GM19324 (cell line): ENCODE results near the gene GSTM1.
"Not testable (repeated sequence)": the region's sequence is repeated elsewhere in the genome, so short reads cannot be mapped to it uniquely, and the experiment has no call there.

Source experiments
- ATAC-seq: cut with Tn5 transposase; IDR thresholded peaks from one replicate; pipeline ENCODE4 v1.9.1; 2021; ENCODE audit warnings: mild to moderate bottlenecking, moderate library complexity; ENCODE audit not compliant: unreplicated experiment, low FRiP score

GSTM1 gene

DNA sequence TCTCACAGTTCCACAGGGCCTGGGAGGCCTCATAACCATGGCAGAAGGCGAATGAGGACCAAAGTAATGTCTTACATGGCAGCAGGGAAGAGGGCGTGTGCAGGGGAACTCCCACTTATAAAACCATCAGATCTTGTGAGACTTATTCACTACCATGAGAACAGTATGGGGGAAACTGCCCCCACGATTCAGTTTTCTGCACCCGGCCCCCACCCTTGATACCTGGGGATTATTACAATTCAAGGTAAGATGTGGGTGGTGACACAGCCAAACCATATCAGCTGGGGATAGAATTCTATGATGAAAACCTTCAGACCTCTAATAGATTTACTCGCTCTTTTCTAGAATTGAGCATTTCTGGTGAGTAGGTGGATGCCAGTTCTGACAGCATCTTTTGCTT, 6.8 kb downstream of the GSTM1 start:
- not testable (repeated sequence) for ATAC-seq

DNA sequence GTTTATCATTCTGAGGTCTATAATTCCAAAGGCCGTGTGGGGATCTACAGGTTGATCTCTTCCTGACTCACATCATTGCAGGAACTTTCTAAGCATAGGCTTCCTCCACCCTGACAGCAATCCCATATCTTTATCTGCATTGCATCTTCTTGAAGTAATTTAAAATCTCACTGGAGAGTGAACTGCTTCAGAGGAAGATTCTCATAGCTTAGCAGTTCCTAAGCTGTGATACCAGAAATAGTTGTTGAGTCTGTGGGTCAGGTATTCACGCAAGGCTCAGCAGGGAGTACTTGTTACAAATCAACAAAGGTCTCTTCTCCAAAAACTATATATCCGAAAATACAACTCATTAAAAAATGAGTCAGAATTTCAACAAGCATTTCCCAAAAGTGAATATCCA, 7.5 kb downstream of the GSTM1 start:
- ATAC-seq = not testable (repeated sequence)

DNA sequence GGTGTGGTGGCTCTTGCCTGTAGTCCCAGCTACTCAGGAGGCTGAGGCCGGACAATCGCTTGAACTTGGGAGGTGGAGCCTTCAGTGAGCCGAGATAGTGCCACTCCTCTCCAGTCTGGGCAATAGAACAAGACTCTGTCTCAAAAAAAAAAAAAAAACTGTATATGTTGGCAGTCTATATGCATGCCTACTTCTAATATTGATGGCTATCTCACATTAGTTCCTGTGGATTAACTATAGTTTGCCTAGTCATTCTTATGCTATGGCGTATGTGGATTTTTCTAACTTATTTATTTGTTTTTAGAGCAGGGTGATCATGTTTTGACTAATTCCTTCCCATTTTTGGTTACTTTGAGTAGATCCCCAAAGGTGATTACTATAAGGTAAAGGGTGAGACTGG, 9.4 kb downstream of the GSTM1 start:
- no peak for ATAC-seq

DNA sequence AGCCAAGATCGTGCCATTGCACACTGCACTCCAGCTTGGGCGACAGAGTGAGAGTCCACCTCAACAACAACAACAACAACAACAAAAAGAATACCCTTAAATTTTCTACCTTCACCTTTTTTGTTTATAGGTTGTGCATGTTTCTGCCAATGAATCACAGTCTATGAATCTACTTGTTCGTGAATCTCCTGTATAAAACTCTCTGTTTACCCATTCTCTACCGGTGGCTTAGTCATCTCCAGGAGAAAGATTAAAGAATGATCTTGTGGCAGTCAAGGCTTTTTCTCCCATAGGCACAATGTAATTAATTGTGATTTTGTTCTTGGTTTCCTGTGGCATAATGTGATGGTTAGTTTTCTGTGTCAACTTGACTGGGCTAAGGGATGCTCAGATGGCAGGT, 10.2 kb downstream of the GSTM1 start:
- not testable (repeated sequence) for ATAC-seq

DNA sequence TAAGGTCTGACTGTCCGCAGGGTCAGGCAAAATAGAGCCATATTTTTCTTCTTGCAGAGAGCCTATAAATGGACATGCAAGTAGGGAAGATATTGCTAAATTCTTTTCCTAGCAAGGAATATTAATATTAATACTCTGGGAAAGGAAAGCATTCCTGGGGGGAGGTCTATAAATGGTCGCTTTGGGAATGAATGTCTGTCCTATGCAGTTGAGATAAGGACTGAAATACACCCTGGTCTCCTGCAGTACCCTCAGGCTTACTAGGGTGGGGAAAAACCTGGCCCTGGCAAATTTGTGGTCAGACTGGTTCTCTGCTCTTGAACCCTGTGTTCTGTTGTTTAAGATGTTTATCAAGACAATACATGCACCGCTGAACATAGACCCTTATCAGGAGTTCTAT, 15.3 kb downstream of the GSTM1 start:
- ATAC-seq = not testable (repeated sequence)

DNA sequence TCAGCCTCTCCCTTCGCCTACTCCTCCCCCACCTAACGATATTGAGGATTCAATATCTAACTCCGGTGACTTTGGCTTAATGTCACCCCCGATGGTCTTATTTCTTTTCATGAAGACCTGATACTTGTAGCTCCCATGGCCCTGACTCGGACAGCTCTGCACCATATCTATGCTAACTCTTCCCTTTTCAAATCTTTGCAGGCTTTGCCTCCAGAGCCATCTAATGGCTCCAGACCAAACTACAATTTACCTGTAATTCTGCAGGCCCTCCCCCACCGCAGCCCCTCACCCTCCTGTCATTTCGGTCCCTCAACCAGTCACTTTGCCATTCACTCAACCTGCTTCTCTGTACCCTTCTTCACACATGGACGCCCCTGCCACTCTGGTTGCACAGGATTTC, 16.6 kb downstream of the GSTM1 start:
- no peak for ATAC-seq

DNA sequence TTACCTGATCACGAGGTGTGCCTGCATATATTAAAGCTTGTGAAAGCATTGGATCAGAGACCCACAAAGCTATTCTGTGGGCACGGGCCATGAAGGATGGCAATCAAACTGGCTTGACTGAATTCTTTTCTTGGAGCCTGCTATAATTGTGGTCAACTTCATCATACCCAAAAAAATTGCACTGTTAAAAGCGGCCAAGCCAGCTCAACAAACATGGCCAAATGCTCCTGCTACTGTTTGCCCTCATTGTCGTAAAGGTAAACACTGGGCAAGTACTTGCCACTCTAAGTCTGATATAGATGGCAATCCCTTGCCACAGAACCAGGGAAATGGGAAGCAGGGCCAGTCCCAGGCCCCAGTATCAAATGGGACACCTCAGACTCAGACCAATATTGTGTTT, 17.8 kb downstream of the GSTM1 start:
- ATAC-seq = no peak

DNA sequence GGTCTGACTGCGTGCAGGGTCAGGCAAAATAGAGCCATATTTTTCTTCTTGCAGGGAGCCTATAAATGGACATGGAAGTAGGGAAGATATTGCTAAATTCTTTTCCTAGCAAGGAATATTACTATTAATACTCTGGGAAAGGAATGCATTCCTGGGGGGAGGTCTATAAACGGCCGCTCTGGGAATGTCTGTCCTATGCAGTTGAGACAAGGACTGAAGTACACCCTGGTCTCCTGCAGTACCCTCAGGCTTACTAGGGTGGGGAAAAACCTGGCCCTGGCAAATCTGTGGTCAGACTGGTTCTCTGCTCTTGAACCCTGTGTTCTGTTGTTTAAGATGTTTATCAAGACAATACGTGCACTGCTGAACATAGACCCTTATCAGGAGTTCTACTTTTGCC, 21.3 kb downstream of the GSTM1 start:
- not testable (repeated sequence) for ATAC-seq

DNA sequence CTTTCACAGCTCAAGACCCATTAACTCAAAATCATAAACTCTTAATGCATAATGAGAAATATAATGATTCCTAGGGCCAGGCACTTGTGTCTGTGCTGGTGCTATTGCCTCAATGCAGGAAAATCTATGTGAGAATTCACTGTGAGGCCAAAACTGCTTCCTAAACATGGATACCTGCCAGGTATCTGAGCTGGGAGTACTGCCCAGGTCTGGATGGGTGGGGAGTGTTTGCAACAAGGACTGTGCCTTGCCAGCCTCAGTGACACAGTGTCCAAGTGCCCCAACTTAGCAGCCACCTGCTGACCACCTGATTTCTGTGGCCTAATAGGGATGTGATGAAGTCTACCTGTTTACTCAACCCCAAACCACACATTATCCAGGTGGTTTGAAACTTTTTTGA, 22.2 kb downstream of the GSTM1 start:
- not testable (repeated sequence) for ATAC-seq

DNA sequence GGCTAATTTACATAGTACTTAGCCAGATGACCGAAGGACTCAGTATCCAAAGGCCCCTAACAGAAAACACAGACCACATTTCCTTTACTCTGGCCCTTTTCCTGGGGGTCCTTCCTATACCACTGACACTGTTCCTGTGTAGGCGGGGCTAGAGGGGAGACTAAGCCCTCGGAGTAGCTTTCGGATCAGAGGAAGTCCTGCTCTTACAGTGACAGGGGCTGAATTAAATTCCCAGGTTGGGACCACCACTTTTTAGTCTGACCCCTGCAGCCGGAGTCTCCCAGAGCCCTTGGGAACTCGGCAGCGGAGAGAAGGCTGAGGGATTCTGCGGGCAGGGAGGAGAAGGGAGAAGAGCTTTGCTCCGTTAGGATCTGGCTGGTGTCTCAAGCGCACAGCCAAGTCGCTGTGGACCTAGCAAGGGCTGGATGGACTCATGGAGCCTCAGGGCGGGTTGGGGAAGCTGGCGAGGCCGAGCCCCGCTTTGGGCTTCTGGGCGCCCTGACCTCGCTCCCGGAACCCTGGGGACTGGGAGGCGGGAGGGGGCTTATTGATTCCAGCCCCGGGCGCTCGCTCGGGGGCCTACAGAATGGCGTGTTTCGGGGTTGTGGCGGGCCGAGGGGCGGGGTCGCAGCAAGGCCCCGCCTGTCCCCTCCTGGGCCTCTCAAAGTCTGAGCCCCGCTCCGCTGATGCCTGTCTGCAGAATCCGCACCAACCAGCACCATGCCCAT, 24.1 kb downstream of the GSTM1 start, which contains the start of gene GSTM5:
Gene GSTM5 (plus strand): TSS at position 659 of the 728 bp plus-strand sequence. CDS start 62 bp downstream, at position 721.
- not testable (repeated sequence) for ATAC-seq

DNA sequence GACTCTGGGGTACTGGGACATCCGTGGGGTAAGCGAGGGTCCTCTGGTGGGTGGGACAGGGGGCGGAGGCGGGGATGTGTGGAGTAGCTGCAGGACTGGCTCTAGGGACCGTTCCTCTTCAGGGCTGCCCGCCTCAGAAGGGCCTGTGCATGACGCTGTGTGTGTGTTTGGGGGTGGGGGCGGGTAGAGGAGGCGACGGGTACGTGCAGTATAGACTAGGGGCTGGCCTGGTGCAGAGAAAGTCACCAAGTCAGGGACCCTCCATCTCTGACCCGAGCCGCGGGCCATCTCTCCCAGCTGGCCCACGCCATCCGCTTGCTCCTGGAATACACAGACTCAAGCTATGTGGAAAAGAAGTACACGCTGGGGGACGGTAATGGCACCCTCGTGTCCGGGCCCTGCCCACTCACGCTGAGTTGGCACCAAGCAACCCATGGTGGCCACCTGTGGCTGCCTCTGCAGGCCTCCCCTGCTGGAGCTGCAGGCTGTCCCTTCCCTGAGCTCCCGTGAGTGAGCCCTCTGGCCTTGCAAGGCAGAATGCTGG, 24.8 kb downstream of the GSTM1 start:
- ATAC-seq = no peak

DNA sequence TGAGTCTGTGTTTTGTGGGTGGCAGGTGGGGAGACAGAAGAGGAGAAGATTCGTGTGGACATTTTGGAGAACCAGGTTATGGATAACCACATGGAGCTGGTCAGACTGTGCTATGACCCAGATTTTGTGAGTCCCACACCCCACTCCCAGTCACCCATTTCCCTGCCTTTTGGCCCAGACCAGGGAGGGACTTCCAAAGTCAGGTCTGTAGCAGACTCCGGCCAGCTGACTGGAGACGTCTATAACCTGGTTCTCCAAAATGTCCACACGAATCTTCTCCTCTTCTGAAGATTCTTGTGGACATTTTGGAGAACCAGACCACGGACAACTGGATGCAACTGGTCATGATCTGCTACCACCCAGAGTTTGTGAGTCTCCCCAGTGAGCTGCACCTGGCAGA, 26.0 kb downstream of the GSTM1 start:
- ATAC-seq = no peak

DNA sequence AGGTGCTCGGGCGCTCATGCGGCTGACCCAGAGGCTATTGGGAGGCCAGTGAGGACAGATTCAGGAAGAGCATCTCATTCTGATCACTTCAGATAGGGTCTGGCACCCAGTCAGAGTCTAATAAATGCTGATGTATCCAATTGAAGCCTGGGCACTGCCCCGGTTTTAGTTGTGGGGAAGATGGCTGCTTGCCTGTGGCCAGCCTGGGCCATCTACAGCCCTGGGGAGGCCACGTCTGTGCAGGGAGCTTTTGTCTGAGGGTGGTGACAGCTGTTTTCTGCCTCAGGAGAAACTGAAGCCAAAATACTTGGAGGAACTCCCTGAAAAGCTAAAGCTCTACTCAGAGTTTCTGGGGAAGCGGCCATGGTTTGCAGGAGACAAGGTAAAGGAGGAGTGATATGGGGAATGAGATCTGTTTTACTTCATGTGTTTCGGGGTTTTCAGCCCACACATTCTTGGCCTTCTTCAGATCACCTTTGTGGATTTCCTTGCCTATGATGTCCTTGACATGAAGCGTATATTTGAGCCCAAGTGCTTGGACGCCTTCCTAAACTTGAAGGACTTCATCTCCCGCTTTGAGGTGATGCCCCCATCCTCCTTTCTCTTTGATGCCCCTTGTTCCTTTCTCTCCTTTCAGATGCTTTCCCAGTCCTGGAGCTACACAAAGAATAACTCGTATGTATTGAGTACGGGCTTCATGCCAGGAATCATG, 27.2 kb downstream of the GSTM1 start:
- ATAC-seq = no peak

DNA sequence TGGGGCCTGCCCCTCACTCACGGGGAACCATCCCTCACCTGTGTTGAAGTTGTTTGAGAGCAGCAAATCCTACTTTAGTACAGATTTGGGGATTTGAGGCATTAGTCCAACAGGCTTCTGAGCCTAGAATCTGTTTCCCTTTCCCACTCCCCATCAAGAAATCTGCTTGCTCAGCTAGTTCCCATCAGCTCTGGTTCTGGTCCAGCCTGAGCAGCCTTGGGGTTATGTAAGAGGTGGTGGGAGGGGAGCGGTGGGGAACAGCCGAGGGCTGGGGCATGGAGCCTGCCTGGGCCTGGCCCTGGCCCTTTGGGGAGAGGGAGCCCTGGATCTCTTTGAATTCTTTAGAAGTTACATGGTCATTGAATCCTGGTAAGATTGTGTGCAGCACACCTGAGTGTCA, 28.5 kb downstream of the GSTM1 start:
- no peak for ATAC-seq

DNA sequence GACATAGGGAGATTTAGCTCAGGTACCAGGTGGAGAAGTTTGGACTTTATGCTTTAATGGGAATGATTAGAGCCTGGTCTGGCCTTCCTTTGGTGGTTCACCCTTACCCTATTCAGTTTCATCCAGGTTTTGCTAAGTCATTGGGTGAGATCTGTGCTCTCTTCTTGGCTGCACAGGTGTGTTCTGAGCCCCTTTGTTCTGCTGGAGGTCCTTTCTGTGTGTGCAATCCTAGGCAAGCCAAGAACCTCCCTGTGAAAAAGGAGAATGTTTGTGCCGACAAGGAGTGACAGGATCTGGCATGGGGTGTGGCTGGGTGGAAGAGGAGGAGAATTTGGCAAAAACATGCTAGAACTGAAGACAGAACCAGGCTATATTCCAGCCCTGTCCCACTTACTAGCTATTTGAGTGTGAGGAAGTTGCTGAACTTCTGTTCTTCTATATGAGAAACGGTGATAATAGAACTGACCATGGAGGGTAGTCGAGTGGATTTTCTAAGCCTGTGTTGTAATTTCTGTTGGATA, 29.0 kb downstream of the GSTM1 start:
- ATAC-seq = no peak

DNA sequence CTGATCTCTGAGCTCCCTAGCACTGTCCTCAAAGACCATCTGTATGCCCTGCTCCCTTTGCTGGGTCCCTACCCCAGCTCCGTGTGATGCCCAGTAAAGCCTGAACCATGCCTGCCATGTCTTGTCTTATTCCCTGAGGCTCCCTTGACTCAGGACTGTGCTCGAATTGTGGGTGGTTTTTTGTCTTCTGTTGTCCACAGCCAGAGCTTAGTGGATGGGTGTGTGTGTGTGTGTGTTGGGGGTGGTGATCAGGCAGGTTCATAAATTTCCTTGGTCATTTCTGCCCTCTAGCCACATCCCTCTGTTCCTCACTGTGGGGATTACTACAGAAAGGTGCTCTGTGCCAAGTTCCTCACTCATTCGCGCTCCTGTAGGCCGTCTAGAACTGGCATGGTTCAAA, 30.1 kb downstream of the GSTM1 start:
- no peak for ATAC-seq

DNA sequence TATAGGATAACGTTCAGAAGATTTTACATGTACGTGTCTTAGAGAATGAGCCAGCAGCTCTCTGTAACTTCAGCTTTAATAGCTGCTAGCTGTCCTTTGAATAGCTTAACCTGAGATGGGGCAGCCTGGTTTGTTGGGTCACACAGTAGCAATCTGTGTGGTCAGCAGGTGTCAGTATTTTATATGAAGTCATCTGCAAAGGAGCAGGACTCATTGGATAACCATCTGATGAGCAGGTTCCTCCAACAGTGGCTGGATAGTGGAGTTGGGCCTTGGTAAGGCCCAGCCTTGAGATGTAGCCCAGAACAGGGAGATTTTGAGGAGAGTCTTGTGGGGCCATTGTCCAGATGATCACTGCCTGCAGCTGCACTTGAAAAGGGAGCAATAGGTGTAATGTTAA, 30.9 kb downstream of the GSTM1 start:
- no peak for ATAC-seq

DNA sequence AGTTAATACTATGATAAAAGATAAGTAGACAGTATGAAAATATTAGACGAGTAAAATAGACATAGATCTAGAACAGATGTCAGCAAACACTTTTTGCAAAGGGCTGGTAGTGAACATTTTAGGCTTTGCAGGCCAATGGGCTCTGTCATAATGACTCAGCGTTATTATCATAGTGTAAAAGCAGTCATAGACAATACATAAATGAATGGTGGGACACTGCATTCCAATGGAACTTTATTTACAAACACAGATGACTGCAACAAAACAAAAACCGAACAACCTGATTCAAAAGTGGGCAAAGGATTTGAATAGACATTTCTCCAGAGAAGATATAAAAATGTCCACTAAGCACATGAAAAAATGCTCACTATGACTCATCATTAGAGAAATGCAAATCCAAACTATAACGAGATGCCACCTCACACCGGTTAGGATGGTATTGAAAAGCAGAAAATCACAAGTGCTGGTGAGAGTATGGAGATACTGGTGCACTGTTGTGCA, 31.8 kb downstream of the GSTM1 start:
- ATAC-seq = no peak

DNA sequence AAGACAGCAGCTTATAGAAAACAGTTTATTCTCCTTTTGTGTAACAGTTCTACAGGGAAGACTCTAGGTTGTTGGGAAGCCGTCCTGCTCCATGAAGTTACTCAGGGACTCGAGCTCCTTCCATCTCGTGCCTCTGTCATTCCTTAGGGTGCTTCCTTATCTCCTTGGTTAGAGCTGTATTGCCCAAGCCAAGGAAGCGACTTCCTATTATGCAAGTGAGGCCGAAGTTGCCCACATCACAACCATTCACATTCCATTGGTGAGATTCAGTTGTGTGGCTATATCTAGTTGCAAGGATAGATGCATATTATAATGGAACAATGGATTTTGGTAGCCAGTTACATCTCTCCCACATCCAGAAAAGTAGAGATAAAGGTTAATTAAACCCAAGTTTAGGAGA, 33.4 kb downstream of the GSTM1 start:
- no peak for ATAC-seq

DNA sequence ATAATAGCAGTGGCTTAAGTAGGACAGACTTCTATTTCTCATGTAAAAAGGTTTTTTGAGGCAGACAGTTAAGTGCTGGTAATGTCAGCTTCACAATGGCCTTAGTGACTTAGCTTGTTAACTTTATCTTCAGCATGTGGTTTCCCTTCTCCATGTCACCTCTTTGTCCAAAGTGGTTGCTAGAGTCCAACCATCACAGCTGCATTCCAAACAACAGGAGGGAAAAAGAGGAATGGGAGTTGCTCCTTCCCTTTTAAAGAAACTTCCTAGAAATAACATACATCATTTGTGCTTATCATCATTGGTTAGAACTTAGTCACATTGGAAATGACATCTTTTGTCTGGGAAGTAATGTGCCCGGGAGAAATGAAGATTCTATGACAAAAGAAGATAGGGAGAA, 34.4 kb downstream of the GSTM1 start:
- no peak for ATAC-seq

DNA sequence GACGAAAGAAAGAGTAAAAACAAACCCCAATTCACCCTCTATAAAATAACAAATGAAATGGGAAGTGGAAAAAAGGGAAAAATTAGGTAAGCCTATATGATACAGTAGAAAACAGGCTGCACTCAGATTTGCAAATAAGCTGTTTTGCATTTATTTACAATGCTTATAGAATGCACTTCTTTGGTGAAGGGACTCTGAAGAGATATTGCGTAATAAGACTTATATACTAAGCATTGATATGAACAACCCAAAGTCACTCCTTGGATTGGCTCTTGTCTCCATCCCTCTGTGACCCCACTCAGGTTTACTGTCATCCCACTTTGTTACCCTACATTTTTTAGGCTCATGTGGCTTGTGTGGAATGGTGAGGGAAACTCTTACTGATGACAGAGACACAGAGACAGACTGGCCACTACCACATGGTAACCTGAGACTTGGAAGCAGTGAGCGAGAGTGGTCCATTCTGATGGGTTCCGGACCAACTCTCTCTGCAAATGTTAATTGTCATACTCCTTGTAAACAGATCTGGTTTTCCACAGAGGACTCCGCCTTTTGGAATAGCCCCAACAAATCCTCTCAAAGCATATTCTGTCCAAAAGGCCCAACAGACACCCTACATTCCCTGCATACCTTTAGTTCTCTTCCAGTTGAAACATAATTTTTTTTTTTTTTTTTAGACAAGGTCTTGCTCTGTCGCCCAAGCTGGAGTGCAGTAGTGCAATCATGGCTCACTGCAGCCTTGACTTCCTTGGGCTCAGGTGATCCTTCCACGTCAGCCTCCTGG, 35.5 kb downstream of the GSTM1 start:
- ATAC-seq = no peak
